Type B pancreatic cell (in vitro differentiated cells): ENCODE measurements around the gene MYMX. TPM values are rescaled to one million over a fixed set of nuclear protein-coding genes. Genes with fewer than 3 reads are reported as not detected.

Experiments
- DNase-seq: peaks from one replicate; pipeline ENCODE4 v3.0.0; 2021; ENCODE audit warnings: mixed read lengths; ENCODE audit not compliant: unreplicated experiment; ENCODE audit errors: extremely low spot score
- H3K27ac Mint-ChIP-seq: 2 replicates; pipeline ENCODE4 v1.8.0; 2021; ENCODE audit warnings: mild to moderate bottlenecking, mixed read lengths
- H3K27me3 Mint-ChIP-seq: 2 replicates; pipeline ENCODE4 v1.8.0; 2021; ENCODE audit warnings: mixed read lengths
- H3K36me3 Mint-ChIP-seq: 2 replicates; pipeline ENCODE4 v1.8.0; 2021; ENCODE audit warnings: mixed read lengths
- H3K4me1 Mint-ChIP-seq: one replicate; pipeline ENCODE4 v1.8.0; 2021; ENCODE audit warnings: mixed read lengths; ENCODE audit not compliant: unreplicated experiment
- H3K4me3 Mint-ChIP-seq: 2 replicates; pipeline ENCODE4 v1.8.0; 2021; ENCODE audit warnings: mild to moderate bottlenecking, mixed read lengths
- H3K9me3 Mint-ChIP-seq: 2 replicates; pipeline ENCODE4 v1.8.0; 2021; ENCODE audit warnings: mixed read lengths
- CTCF ChIP-seq: fragments of 200-600 bp; sonication (generic); conservative IDR thresholded peaks from 2 replicates; pipeline ENCODE4 v1.5.0; 2021; ENCODE audit warnings: antibody characterized with exemption, mild to moderate bottlenecking
- total RNA-seq: library from RNA; stranded (reverse); gene quantifications from 2 replicates; pipeline ENCODE4 v1.2.1, GENCODE V29; 2021; ENCODE audit warnings: low replicate concordance

Gene MYMX
- total RNA-seq, 1 donor from 2014 or later, result 0.53 TPM

GRCh38 chr6:44263354-44264100 lies 46.8 kb downstream of the MYMX start:
- no peak for DNase-seq
- peak overlapping the region; percentile 74 for H3K27ac Mint-ChIP-seq
- H3K36me3 Mint-ChIP-seq, result no peaks in the 10 kb centered on the region
- TF ChIP-seq CTCF, result no peak
- H3K9me3 Mint-ChIP-seq, result no peaks in the 10 kb centered on the region
- H3K4me3 Mint-ChIP-seq, result peak overlapping the region; percentile 93
- peaks cover 11% of the 10 kb centered on the region for H3K27me3 Mint-ChIP-seq
- H3K4me1 Mint-ChIP-seq, result peaks cover 28% of the 10 kb centered on the region

DNA sequence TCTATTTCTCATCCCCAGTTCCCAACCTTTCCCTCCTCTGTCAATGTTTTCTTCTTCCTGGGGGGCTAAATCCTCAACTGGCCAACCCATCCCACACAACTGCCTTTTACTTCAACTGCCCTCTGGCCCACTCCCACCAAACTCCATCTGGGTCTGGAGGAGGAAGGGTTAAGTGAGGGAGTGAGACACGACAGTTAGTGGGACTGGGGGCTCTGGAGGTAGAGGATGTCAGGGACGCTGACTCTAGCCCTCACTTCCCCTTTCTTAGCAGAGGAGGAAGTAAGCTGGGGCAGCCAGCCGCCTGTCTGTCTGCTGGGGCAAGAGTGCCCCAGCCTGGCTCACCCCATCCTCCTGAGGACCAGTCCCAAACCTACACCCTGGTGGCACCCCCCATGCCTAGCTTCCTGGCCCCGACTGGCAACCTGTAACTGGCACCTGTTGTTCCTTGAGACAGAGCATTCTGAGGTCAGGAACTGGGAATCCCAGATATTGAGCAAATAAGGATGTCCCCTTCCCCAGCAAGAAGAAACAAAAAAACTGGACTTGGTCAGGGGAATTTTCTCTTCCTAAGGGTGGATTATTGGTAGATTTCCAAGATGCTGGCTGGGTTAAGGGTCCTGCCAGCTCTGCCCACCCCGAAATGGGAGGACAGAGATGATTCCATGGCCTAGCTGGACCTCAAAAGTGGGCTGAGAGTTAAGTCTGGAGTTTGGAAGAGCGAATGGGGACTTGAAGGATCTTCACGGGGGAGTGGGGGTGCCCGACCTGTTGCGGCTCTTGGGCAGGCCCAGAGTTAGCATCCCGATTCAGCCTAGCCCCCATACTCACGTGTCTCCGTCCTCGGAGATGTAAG lies 47.7 kb downstream of the MYMX start:
- no peaks in the 10 kb centered on the region for H3K36me3 Mint-ChIP-seq
- H3K27me3 Mint-ChIP-seq, result peaks cover 19% of the 10 kb centered on the region
- H3K27ac Mint-ChIP-seq, result peak overlapping the region; percentile 87
- no peaks in the 10 kb centered on the region for H3K9me3 Mint-ChIP-seq
- no peak for DNase-seq
- peaks cover 23% of the 10 kb centered on the region for H3K4me1 Mint-ChIP-seq
- peak overlapping the region; percentile 93 for H3K4me3 Mint-ChIP-seq
- no peak for TF ChIP-seq CTCF

DNA sequence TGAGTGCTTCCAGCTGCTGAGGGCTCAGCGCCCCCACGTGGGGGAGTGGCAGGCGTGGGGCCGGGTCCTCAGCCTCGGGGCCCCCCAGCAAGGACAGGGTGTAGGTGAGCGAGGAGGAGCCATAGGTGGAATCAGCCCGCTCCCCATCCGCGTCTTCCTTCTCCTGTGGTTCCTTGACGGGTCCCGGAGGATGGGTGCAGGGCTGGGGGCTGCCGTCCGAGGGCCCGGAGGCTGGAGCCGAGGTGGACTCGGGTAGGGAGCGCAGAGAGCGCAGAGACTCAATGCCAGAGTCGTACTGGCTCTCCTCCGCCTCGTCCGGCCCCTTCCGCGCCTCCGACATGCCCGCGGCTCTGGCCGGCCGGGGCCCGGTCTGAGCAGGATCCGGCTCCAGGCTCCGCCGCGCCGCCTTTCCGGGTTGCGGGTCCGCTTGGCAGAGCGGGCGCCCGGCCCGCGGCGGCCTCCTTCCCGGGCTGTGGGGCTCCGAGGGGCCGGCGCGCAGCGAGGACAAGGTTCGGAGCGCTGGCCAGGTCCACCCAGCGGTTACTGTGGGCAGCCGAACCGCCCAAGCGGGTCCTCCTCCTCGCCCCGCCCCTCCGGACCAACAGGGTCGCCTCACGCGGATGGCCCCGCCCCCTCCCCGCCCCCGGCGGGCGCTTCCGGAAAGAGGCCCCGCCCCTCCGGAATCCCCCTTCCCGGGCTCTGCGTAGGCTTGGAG lies 48.4 kb downstream of the MYMX start, which contains the start of gene NFKBIE:
Gene NFKBIE, minus strand, starts transcription at position 545 of the 715 bp plus-strand sequence. Its CDS starts 205 bp downstream, at position 340.
- Mint-ChIP-seq H3K4me1 (peaks cover 23% of the 10 kb centered on the region), H3K4me3 (peak within 1 kb of the TSS; percentile 93), H3K27me3 (peaks cover 27% of the 10 kb centered on the region), H3K36me3 (no peaks in the 10 kb centered on the region), H3K27ac (peak within 1 kb of the TSS; percentile 87), H3K9me3 (no peaks in the 10 kb centered on the region)
- TF ChIP-seq CTCF, result peak; percentile 26
- DNase-seq, result peak; percentile 94

GRCh38 chr6:44265722-44266233 lies 49.1 kb downstream of the MYMX start:
- Mint-ChIP-seq H3K4me3 (peak overlapping the region; percentile 93), H3K4me1 (peaks cover 23% of the 10 kb centered on the region), H3K27ac (peak overlapping the region; percentile 68), H3K27me3 (peaks cover 28% of the 10 kb centered on the region), H3K9me3 (no peaks in the 10 kb centered on the region), H3K36me3 (no peaks in the 10 kb centered on the region)
- no peak for DNase-seq
- TF ChIP-seq CTCF, result no peak

DNA sequence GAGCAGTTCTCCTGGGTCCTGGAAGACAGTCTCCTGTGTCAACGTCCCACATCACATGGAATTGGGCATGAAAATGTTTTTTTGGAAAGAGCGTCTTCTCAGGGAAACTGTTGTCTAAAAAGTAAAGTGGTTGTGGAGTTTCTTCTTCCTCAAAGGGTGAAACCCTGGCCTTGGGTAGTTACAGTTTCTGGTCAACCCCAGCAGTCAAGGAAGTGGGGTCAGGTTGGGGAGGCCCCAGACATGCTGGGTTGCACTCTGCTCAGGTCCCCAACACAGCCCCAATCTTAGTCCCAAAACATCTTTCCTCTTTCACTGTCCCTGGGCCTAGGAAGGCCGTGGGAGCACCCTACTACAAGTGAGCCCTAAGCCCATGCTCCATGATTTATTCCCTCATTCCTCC lies 49.6 kb downstream of the MYMX start:
- no peaks in the 10 kb centered on the region for H3K9me3 Mint-ChIP-seq
- H3K4me1 Mint-ChIP-seq, result peaks cover 23% of the 10 kb centered on the region
- no peaks in the 10 kb centered on the region for H3K36me3 Mint-ChIP-seq
- no peak for TF ChIP-seq CTCF
- H3K27me3 Mint-ChIP-seq, result peaks cover 32% of the 10 kb centered on the region
- DNase-seq, result no peak
- peak overlapping the region; percentile 93 for H3K4me3 Mint-ChIP-seq
- peak overlapping the region; percentile 55 for H3K27ac Mint-ChIP-seq
